Activated CD4-positive, CD25-positive, alpha-beta regulatory T cell treated with anti-CD3 and anti-CD28 coated beads, Interleukin-2, amount 50 U/mL, for 16 hours (primary cell): ENCODE results near the gene NME3.
"Not testable (repeated sequence)": the region's sequence is repeated elsewhere in the genome, so short reads cannot be mapped to it uniquely, and the experiment has no call there.

ENCODE experiments used
- DNase-seq: peaks from one replicate; pipeline ENCODE4 v3.0.0-alpha.2; 2020; ENCODE audit warnings: low read depth, low spot score

Gene NME3

GRCh38 chr16:1771188-1771863, at the start of gene NME3:
Gene NME3 (minus strand): TSS chr16:1771543. CDS start chr16:1771534, 9 bp downstream.
- DNase-seq = peak; percentile 56

GRCh38 chr16:1820946-1821290, 49.6 kb upstream of the NME3 start:
- no peak for DNase-seq

- no peak for DNase-seq
Measured at GRCh38 chr16:1820096-1820945, 49.0 kb upstream of the NME3 start.

- DNase-seq = no peak
Measured at GRCh38 chr16:1819611-1820010, 48.3 kb upstream of the NME3 start.

- DNase-seq = no peak
Measured at GRCh38 chr16:1818873-1819525, 47.7 kb upstream of the NME3 start.

- no peak for DNase-seq
Measured at GRCh38 chr16:1818204-1818872, 47.0 kb upstream of the NME3 start.

GRCh38 chr16:1817716-1818115, 46.4 kb upstream of the NME3 start:
- DNase-seq = no peak

GRCh38 chr16:1817276-1817589, 45.9 kb upstream of the NME3 start:
- DNase-seq = no peak

GRCh38 chr16:1816396-1817275, 45.3 kb upstream of the NME3 start:
- no peak for DNase-seq

GRCh38 chr16:1815461-1815860, 44.1 kb upstream of the NME3 start:
- no peak for DNase-seq

GRCh38 chr16:1812732-1813163, 41.4 kb upstream of the NME3 start:
- no peak for DNase-seq

GRCh38 chr16:1810536-1810935, 39.2 kb upstream of the NME3 start:
- DNase-seq = no peak

- DNase-seq = no peak
Measured at GRCh38 chr16:1810106-1810505, 38.8 kb upstream of the NME3 start.

- no peak for DNase-seq
Measured at GRCh38 chr16:1809281-1809801, 38.0 kb upstream of the NME3 start.

GRCh38 chr16:1808691-1809090, 37.3 kb upstream of the NME3 start:
- no peak for DNase-seq

- no peak for DNase-seq
Measured at GRCh38 chr16:1807626-1808025, 36.3 kb upstream of the NME3 start.

- no peak for DNase-seq
Measured at GRCh38 chr16:1800701-1801100, 29.4 kb upstream of the NME3 start.

- not testable (repeated sequence) for DNase-seq
Measured at GRCh38 chr16:1799263-1799662, 27.9 kb upstream of the NME3 start.

- DNase-seq = no peak
Measured at GRCh38 chr16:1794908-1795666, 23.7 kb upstream of the NME3 start.

GRCh38 chr16:1794221-1794871, 23.0 kb upstream of the NME3 start:
- DNase-seq = no peak
